Mesenchymal stem cell (in vitro differentiated cells and primary cell): Measurements from ENCODE around the gene KRT14.

Experiments used
- DNase-seq: peaks from one replicate; pipeline ENCODE4 v3.0.0-alpha.2; 2013
- H2AFZ ChIP-seq: one replicate; pipeline ENCODE4 v1.6.1; 2013; ENCODE audit warnings: low read depth, mild to moderate bottlenecking, control low read depth, inconsistent platforms, low read length, moderate library complexity
- H2AK5ac ChIP-seq: 2 replicates; pipeline ENCODE4 v1.6.1; 2013; ENCODE audit warnings: low read length, moderate library complexity, mild to moderate bottlenecking, inconsistent platforms; ENCODE audit not compliant: severe bottlenecking
- H2BK120ac ChIP-seq: one replicate; pipeline ENCODE4 v1.6.1; 2013; ENCODE audit warnings: low read depth, mild to moderate bottlenecking, inconsistent platforms, low read length, moderate library complexity
- H2BK12ac ChIP-seq, 2 experiments: one replicate each; pipeline ENCODE4 v1.6.1; 2013; ENCODE audit warnings: inconsistent platforms in 2 of 2, low read length in 2 of 2, mild to moderate bottlenecking in 2 of 2, moderate library complexity in 2 of 2, control low read depth in 1 of 2
- H2BK15ac ChIP-seq: one replicate; pipeline ENCODE4 v1.6.1; 2013; ENCODE audit warnings: mild to moderate bottlenecking, low read depth, inconsistent platforms; ENCODE audit not compliant: poor library complexity, severe bottlenecking
- H2BK5ac ChIP-seq: 2 replicates; pipeline ENCODE4 v1.6.1; 2013; ENCODE audit warnings: low read depth, mild to moderate bottlenecking, low read length, control low read depth, inconsistent platforms; ENCODE audit not compliant: poor library complexity, severe bottlenecking
- H3K14ac ChIP-seq, 2 experiments: one replicate each; pipeline ENCODE4 v1.6.1; 2013; ENCODE audit warnings: inconsistent platforms in 2 of 2, low read length in 2 of 2, control low read depth in 1 of 2, mild to moderate bottlenecking in 1 of 2, moderate library complexity in 1 of 2
- H3K18ac ChIP-seq, 2 experiments: one replicate each; pipeline ENCODE4 v1.6.1; 2013; ENCODE audit warnings: inconsistent platforms in 2 of 2, low read length in 2 of 2, control low read depth in 1 of 2, low read depth in 1 of 2, mild to moderate bottlenecking in 1 of 2
- H3K23ac ChIP-seq, 2 experiments: one replicate each; pipeline ENCODE4 v1.6.1; 2013; ENCODE audit warnings: inconsistent platforms in 2 of 2, low read length in 2 of 2, mild to moderate bottlenecking in 2 of 2, moderate library complexity in 2 of 2, control low read depth in 1 of 2
- H3K27ac ChIP-seq: 2 replicates; pipeline ENCODE4 v1.5.1; 2013; ENCODE audit warnings: mild to moderate bottlenecking, moderate library complexity, low read length, control low read depth, inconsistent platforms; ENCODE audit not compliant: poor library complexity, severe bottlenecking
- H3K27me3 ChIP-seq, 2 experiments: 2 replicates each; pipeline versions ENCODE4 v1.6.1 to v1.7.0; 2013; ENCODE audit warnings: low read length in 2 of 2, mild to moderate bottlenecking in 2 of 2, moderate library complexity in 2 of 2, control low read depth in 1 of 2, inconsistent platforms in 1 of 2; ENCODE audit not compliant: control insufficient read depth in 1 of 2, insufficient read depth in 1 of 2
- H3K36me3 ChIP-seq, 2 experiments: 2 replicates each; pipeline versions ENCODE4 v1.6.1 to v1.7.0; 2013; ENCODE audit warnings: low read length in 2 of 2, control low read depth in 1 of 2, inconsistent platforms in 1 of 2, low read depth in 1 of 2, mild to moderate bottlenecking in 1 of 2; ENCODE audit not compliant: insufficient read depth in 2 of 2, control insufficient read depth in 1 of 2
- H3K4ac ChIP-seq, 2 experiments: one replicate each; pipeline ENCODE4 v1.6.1; 2013; ENCODE audit warnings: inconsistent platforms in 2 of 2, low read length in 2 of 2, mild to moderate bottlenecking in 2 of 2, moderate library complexity in 2 of 2, control low read depth in 1 of 2, low read depth in 1 of 2
- H3K4me1 ChIP-seq: 2 replicates; pipeline ENCODE4 v1.6.1; 2013; ENCODE audit warnings: low read depth, low read length, control low read depth; ENCODE audit not compliant: control insufficient read depth, insufficient read depth
- H3K4me2 ChIP-seq: 2 replicates; pipeline ENCODE4 v1.6.1; 2013; ENCODE audit warnings: low read length, mild to moderate bottlenecking, inconsistent platforms; ENCODE audit not compliant: poor library complexity, severe bottlenecking
- H3K4me3 ChIP-seq, 2 experiments: 2 replicates each; pipeline versions ENCODE4 v1.5.1 to v1.7.0; 2013; ENCODE audit warnings: low read length in 2 of 2, mild to moderate bottlenecking in 2 of 2, control low read depth in 1 of 2, low read depth in 1 of 2; ENCODE audit not compliant: insufficient read depth in 1 of 2
- H3K79me1 ChIP-seq: replicated peaks from 2 replicates; pipeline ENCODE4 v1.6.1; 2013; ENCODE audit warnings: mild to moderate bottlenecking, control low read depth, low read length, inconsistent platforms; ENCODE audit not compliant: poor library complexity, severe bottlenecking
- H3K9ac ChIP-seq: 2 replicates; pipeline ENCODE4 v1.7.0; 2013; ENCODE audit warnings: mild to moderate bottlenecking, low read length, moderate library complexity
- H3K9me3 ChIP-seq: 2 replicates; pipeline ENCODE4 v1.7.0; 2013; ENCODE audit warnings: mild to moderate bottlenecking, low read length; ENCODE audit not compliant: control insufficient read depth
- H4K8ac ChIP-seq: one replicate; pipeline ENCODE4 v1.6.1; 2013; ENCODE audit warnings: inconsistent platforms, mild to moderate bottlenecking, low read length, moderate library complexity
- H4K91ac ChIP-seq: one replicate; pipeline ENCODE4 v1.6.1; 2013; ENCODE audit warnings: mild to moderate bottlenecking, low read length, inconsistent platforms
- WGBS: methylation state at CpG from one replicate; pipeline ENCODE4 v1.1.7; 2013; ENCODE audit warnings: mixed read lengths; 5-methylcytosine and 5-hydroxymethylcytosine counted together

Gene KRT14

DNA sequence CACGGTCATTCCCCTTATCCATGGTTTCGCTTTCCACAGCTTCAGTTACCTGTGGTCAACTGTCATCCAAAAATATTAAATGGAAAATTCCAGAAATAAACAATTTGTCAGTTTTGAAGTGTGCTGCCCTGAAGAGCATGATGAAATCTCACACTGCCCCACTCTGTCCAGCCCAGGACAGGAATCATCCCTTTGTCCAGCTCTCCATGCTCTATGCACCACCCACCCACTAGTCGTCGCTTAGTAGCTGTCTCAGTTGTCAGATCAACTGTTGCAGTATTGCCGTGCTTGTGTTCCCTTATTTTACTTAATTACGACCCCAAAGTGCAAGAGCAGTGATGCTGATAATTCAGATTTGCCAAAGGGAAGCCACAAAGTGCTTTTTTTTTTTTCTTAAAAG is 25.1 kb downstream of the KRT14 start:
- WGBS = 84% methylated on average over 6 of the region's 6 CpGs
- DNase-seq = no peak
- H2AK5ac ChIP-seq = no peak overlapping the region

DNA sequence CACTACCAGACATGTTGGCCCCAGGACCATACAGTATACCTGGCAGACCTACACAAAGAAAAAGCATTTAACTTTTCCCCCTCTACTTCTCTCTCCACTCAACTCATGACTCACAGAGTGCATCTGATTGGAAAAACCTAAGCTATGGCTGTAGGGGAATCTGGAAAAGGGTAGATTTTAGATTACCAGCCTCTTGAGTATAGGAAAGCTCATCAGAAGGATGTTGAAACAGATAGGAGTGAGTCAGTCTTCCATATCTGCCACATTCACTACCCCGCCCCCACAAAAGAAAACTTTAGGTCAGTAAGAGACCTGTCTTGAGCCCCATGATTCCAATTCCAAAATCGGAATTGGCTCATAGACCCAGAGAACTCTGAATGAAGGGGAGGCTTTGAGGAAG is 27.1 kb downstream of the KRT14 start:
- Histone ChIP-seq H3K27ac (no peak overlapping the region), H2BK15ac (no peak overlapping the region), H4K8ac (no peak overlapping the region), H3K4me3 (no peak overlapping the region), H3K23ac (no peak overlapping the region), H2AFZ (no peak overlapping the region), H3K14ac (no peak overlapping the region), H3K18ac (no peak overlapping the region), H3K36me3 (no peaks in the 10 kb centered on the region), H3K4me2 (no peak overlapping the region), H2BK5ac (no peak overlapping the region), H3K4me1 (no peaks in the 10 kb centered on the region), H3K79me1 (no peaks in the 10 kb centered on the region), H3K27me3 (peaks cover 31 to 42% of the 10 kb centered on the region in 2 experiments), H3K9ac (no peak overlapping the region), H2BK12ac (no peak overlapping the region), H4K91ac (no peak overlapping the region), H2AK5ac (no peak overlapping the region), H2BK120ac (no peak overlapping the region), H3K9me3 (no peaks in the 10 kb centered on the region), H3K4ac (no peak overlapping the region)
- peak; percentile 39 for DNase-seq
- WGBS = 100% methylated on average over 2 of the region's 2 CpGs

More for the DNA sequence above, 25.1 kb downstream of the KRT14 start:
- Histone ChIP-seq H4K91ac (no peak overlapping the region), H3K4me1 (no peaks in the 10 kb centered on the region), H3K79me1 (no peaks in the 10 kb centered on the region), H3K36me3 (no peaks in the 10 kb centered on the region), H3K9me3 (no peaks in the 10 kb centered on the region), H3K14ac (no peak overlapping the region), H2BK12ac (no peak overlapping the region), H2BK5ac (no peak overlapping the region), H3K9ac (no peak overlapping the region), H2AFZ (no peak overlapping the region), H4K8ac (no peak overlapping the region), H3K4me2 (no peak overlapping the region), H3K27ac (no peak overlapping the region), H3K23ac (peak overlapping the region in 1 of 2 experiments; percentile 59), H3K4ac (no peak overlapping the region), H3K18ac (no peak overlapping the region), H3K4me3 (no peak overlapping the region), H3K27me3 (peaks cover 35 to 47% of the 10 kb centered on the region in 2 experiments), H2BK120ac (no peak overlapping the region), H2BK15ac (no peak overlapping the region)

DNA sequence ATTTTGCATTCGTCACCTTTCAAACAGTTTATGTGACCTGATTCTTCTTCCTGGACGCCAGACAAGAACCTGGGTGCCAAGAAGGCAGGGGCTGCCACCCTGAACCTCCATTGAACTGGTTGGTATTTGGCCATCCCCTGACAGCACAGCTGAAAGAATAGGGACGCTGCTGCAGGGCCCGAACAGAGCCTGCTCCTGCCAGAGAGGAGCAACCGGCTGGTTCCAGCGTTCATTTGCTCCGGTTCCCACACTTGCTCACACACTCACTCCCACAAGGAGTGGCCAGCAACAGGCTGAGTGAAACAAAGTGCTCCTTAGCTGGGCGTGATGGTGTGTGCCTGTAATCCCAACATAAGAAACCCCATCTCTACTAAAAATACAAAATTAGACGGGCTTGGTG is 29.8 kb downstream of the KRT14 start:
- Histone ChIP-seq H3K18ac (no peak overlapping the region), H3K23ac (no peak overlapping the region), H2BK15ac (no peak overlapping the region), H3K14ac (no peak overlapping the region), H2AK5ac (no peak overlapping the region), H3K79me1 (no peaks in the 10 kb centered on the region), H2BK5ac (no peak overlapping the region), H3K4ac (no peak overlapping the region), H4K91ac (no peak overlapping the region), H3K9ac (no peak overlapping the region), H3K9me3 (no peaks in the 10 kb centered on the region), H2BK12ac (no peak overlapping the region), H3K4me2 (no peak overlapping the region), H3K27me3 (peaks cover 17 to 25% of the 10 kb centered on the region in 2 experiments), H2AFZ (no peak overlapping the region), H3K4me3 (no peak overlapping the region), H2BK120ac (no peak overlapping the region), H3K36me3 (no peaks in the 10 kb centered on the region), H3K4me1 (no peaks in the 10 kb centered on the region), H3K27ac (no peak overlapping the region), H4K8ac (no peak overlapping the region)
- DNase-seq = no peak
- 87% methylated on average over 9 of the region's 9 CpGs for WGBS

DNA sequence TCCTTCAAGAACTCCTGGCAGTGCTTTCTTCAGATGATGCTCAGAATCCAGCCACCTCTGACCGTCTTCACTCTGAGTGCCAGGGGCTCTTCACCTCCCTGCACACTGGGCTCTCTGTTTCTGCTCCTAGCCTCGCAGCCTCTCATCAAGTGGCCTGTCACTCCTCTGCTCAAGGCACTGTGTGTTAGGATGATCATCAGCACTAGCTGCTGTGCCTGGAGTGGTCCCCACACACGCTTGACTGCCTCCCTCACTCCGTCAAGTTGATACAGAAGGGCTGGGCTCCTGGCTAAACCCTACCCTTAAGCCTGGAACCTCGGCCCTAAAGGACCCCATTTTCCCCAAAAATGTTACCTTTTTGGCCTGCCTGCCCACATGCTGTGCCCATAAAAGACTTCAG is 30.4 kb downstream of the KRT14 start:
- Histone ChIP-seq H3K23ac (peak overlapping the region in 1 of 2 experiments; percentile 14), H3K27me3 (peaks cover 12 to 19% of the 10 kb centered on the region in 2 experiments), H3K14ac (no peak overlapping the region), H3K9ac (no peak overlapping the region), H2BK12ac (peak overlapping the region in 1 of 2 experiments; percentile 21), H3K4ac (no peak overlapping the region), H4K8ac (no peak overlapping the region), H4K91ac (no peak overlapping the region), H3K4me3 (no peak overlapping the region), H3K27ac (no peak overlapping the region), H3K4me1 (peaks cover 3% of the 10 kb centered on the region), H2BK5ac (no peak overlapping the region), H2BK120ac (no peak overlapping the region), H2AK5ac (no peak overlapping the region), H3K36me3 (no peaks in the 10 kb centered on the region), H3K4me2 (no peak overlapping the region), H3K9me3 (no peaks in the 10 kb centered on the region), H2BK15ac (no peak overlapping the region), H3K18ac (peak overlapping the region in 1 of 2 experiments; percentile 67), H2AFZ (no peak overlapping the region), H3K79me1 (no peaks in the 10 kb centered on the region)
- 73% methylated on average over 5 of the region's 5 CpGs for WGBS
- DNase-seq = no peak
